WERI-Rb-1 (cell line): Measurements from ENCODE around the gene CYP4V2.

Source experiments
- DNase-seq: peaks from one replicate; pipeline ENCODE4 v3.0.0-alpha.2; 2020
- H3K27ac ChIP-seq: fragments of 250-450 bp; sonication (Bioruptor Pico); 2 replicates; pipeline ENCODE4 v1.5.1; 2020; ENCODE audit warnings: mild to moderate bottlenecking, moderate library complexity
- H3K27me3 ChIP-seq: fragments of 250-450 bp; sonication (Bioruptor Pico); 2 replicates; pipeline ENCODE4 v1.5.1; 2021; ENCODE audit warnings: mild to moderate bottlenecking, low read depth, moderate library complexity; ENCODE audit not compliant: insufficient read depth, severe bottlenecking
- H3K36me3 ChIP-seq: fragments of 250-450 bp; sonication (Bioruptor Pico); 2 replicates; pipeline ENCODE4 v1.5.1; 2020; ENCODE audit warnings: mild to moderate bottlenecking, moderate library complexity
- H3K4me3 ChIP-seq: 2 replicates; pipeline ENCODE4 v1.5.1; 2011; ENCODE audit warnings: low read depth, mild to moderate bottlenecking, control low read depth, low read length
- H3K9me3 ChIP-seq: fragments of 250-450 bp; sonication (Bioruptor Pico); 2 replicates; pipeline ENCODE4 v1.5.1; 2021; ENCODE audit warnings: mild to moderate bottlenecking, moderate library complexity; ENCODE audit not compliant: severe bottlenecking
- CTCF ChIP-seq: IDR thresholded peaks from 2 replicates; pipeline ENCODE4 v1.5.1; 2011; ENCODE audit warnings: low read depth, mild to moderate bottlenecking, control low read depth, inconsistent platforms, low read length

The CYP4V2 gene

GRCh38 chr4:186191200-186192065 is at the start of gene CYP4V2:
TSS of gene CYP4V2 (plus strand) at chr4:186191567. CDS start at chr4:186191824, 257 bp downstream.
- peaks cover 87% of the 10 kb centered on the region for H3K27me3 ChIP-seq
- H3K9me3 ChIP-seq, result no peaks in the 10 kb centered on the region
- peak within 1 kb of the TSS; percentile 55 for H3K27ac ChIP-seq
- peak; percentile 61 for DNase-seq
- no peaks in the 10 kb centered on the region for H3K36me3 ChIP-seq
- H3K4me3 ChIP-seq, result peak within 1 kb of the TSS; percentile 72
- peak; percentile 37; the same call in 1 of the 2 replicates for TF ChIP-seq CTCF

- no peak for TF ChIP-seq CTCF
- H3K9me3 ChIP-seq, result no peaks in the 10 kb centered on the region
- DNase-seq, result peak; percentile 80
- H3K27ac ChIP-seq, result peak overlapping the region; percentile 55; the same call in 1 of the 2 replicates
- peaks cover 54% of the 10 kb centered on the region for H3K27me3 ChIP-seq
- H3K36me3 ChIP-seq, result no peaks in the 10 kb centered on the region
- peak overlapping the region; percentile 49 for H3K4me3 ChIP-seq
These were observed 47.0 kb upstream of the CYP4V2 start for GRCh38 chr4:186144198-186144945.

GRCh38 chr4:186144946-186145569 is 46.3 kb upstream of the CYP4V2 start:
- no peaks in the 10 kb centered on the region for H3K36me3 ChIP-seq
- H3K27me3 ChIP-seq, result peaks cover 51% of the 10 kb centered on the region
- peak; percentile 62 for DNase-seq
- H3K27ac ChIP-seq, result no peak overlapping the region
- H3K4me3 ChIP-seq, result peak overlapping the region; percentile 55
- no peaks in the 10 kb centered on the region for H3K9me3 ChIP-seq
- no peak for TF ChIP-seq CTCF

- H3K4me3 ChIP-seq, result no peak overlapping the region
These were observed 44.9 kb upstream of the CYP4V2 start for GRCh38 chr4:186146458-186146857.

More at GRCh38 chr4:186146458-186146857, 44.9 kb upstream of the CYP4V2 start:
- Histone ChIP-seq H3K9me3 (no peaks in the 10 kb centered on the region), H3K36me3 (no peaks in the 10 kb centered on the region), H3K27me3 (peaks cover 55% of the 10 kb centered on the region), H3K27ac (no peak overlapping the region)
- TF ChIP-seq CTCF, result no peak
- DNase-seq, result no peak
